Progenitor cell of endocrine pancreas (in vitro differentiated cells): ENCODE data around the gene GPR39. TPM values are rescaled to one million over a fixed set of nuclear protein-coding genes. Genes with fewer than 3 reads are reported as not detected.

Experiments
- DNase-seq: peaks from one replicate; pipeline ENCODE4 v3.0.0; 2021; ENCODE audit warnings: low spot score; ENCODE audit not compliant: unreplicated experiment
- H3K27ac Mint-ChIP-seq: 2 replicates; pipeline ENCODE4 v1.8.0; 2021; ENCODE audit warnings: mild to moderate bottlenecking, moderate library complexity, mixed read lengths
- H3K27me3 Mint-ChIP-seq: 2 replicates; pipeline ENCODE4 v1.8.0; 2021; ENCODE audit warnings: mixed read lengths
- H3K36me3 Mint-ChIP-seq: 2 replicates; pipeline ENCODE4 v1.8.0; 2022; ENCODE audit warnings: mixed read lengths; ENCODE audit not compliant: insufficient read depth
- H3K4me1 Mint-ChIP-seq: 2 replicates; pipeline ENCODE4 v1.8.0; 2021; ENCODE audit warnings: low read depth, mixed read lengths
- H3K4me3 Mint-ChIP-seq: 2 replicates; pipeline ENCODE4 v1.8.0; 2021; ENCODE audit warnings: low read depth, mild to moderate bottlenecking, moderate library complexity, mixed read lengths
- H3K9me3 Mint-ChIP-seq: 2 replicates; pipeline ENCODE4 v1.8.0; 2021; ENCODE audit warnings: low read depth, mixed read lengths
- CTCF ChIP-seq: fragments of 200-600 bp; sonication (generic); IDR thresholded peaks from one replicate; pipeline ENCODE4 v1.5.0; 2021; ENCODE audit warnings: antibody characterized with exemption, mild to moderate bottlenecking; ENCODE audit not compliant: unreplicated experiment
- total RNA-seq: library from RNA; stranded (reverse); gene quantifications from 2 replicates; pipeline ENCODE4 v1.2.1, GENCODE V29; 2021

GPR39 gene
- total RNA-seq, 1 donor from 2014 or later = 4.0 TPM

- H3K9me3 Mint-ChIP-seq = no peaks in the 10 kb centered on the region
- H3K4me1 Mint-ChIP-seq = peaks cover 7% of the 10 kb centered on the region
- H3K4me3 Mint-ChIP-seq = no peak overlapping the region
Observed at GRCh38 chr2:132441051-132441450, 24.4 kb downstream of the GPR39 start.

GRCh38 chr2:132442278-132442677 lies 25.7 kb downstream of the GPR39 start:
- no peaks in the 10 kb centered on the region for H3K27me3 Mint-ChIP-seq
- no peak for DNase-seq
- no peak overlapping the region for H3K27ac Mint-ChIP-seq
- H3K9me3 Mint-ChIP-seq = no peaks in the 10 kb centered on the region
- TF ChIP-seq CTCF = no peak
- peaks cover 4% of the 10 kb centered on the region for H3K4me1 Mint-ChIP-seq
- no peak overlapping the region for H3K4me3 Mint-ChIP-seq
- no peaks in the 10 kb centered on the region for H3K36me3 Mint-ChIP-seq

More at GRCh38 chr2:132441051-132441450, 24.4 kb downstream of the GPR39 start:
- TF ChIP-seq CTCF = no peak
- no peaks in the 10 kb centered on the region for H3K36me3 Mint-ChIP-seq
- DNase-seq = no peak
- no peak overlapping the region for H3K27ac Mint-ChIP-seq
- no peaks in the 10 kb centered on the region for H3K27me3 Mint-ChIP-seq

GRCh38 chr2:132443106-132443505 lies 26.5 kb downstream of the GPR39 start:
- Mint-ChIP-seq H3K4me1 (peaks cover 9% of the 10 kb centered on the region), H3K4me3 (no peak overlapping the region), H3K27me3 (no peaks in the 10 kb centered on the region), H3K36me3 (no peaks in the 10 kb centered on the region), H3K27ac (no peak overlapping the region), H3K9me3 (no peaks in the 10 kb centered on the region)
- DNase-seq = no peak
- no peak for TF ChIP-seq CTCF

GRCh38 chr2:132446444-132446843 lies 29.8 kb downstream of the GPR39 start:
- H3K27me3 Mint-ChIP-seq = no peaks in the 10 kb centered on the region

GRCh38 chr2:132448331-132448730 lies 31.7 kb downstream of the GPR39 start:
- peaks cover 5% of the 10 kb centered on the region for H3K9me3 Mint-ChIP-seq
- no peak overlapping the region for H3K4me3 Mint-ChIP-seq
- DNase-seq = no peak
- TF ChIP-seq CTCF = no peak
- no peak overlapping the region for H3K27ac Mint-ChIP-seq
- H3K4me1 Mint-ChIP-seq = peaks cover 12% of the 10 kb centered on the region
- H3K36me3 Mint-ChIP-seq = no peaks in the 10 kb centered on the region
- H3K27me3 Mint-ChIP-seq = no peaks in the 10 kb centered on the region

More at GRCh38 chr2:132446444-132446843, 29.8 kb downstream of the GPR39 start:
- Mint-ChIP-seq H3K27ac (no peak overlapping the region), H3K36me3 (no peaks in the 10 kb centered on the region), H3K9me3 (no peaks in the 10 kb centered on the region), H3K4me1 (peaks cover 12% of the 10 kb centered on the region), H3K4me3 (no peak overlapping the region)
- DNase-seq = no peak
- no peak for TF ChIP-seq CTCF
